ENCODE results near the gene UBE2A.

UBE2A gene

GRCh38 chrX:119574394-119575266, at the start of gene UBE2A:
UBE2A (plus strand) TSS chrX:119574563; CDS start chrX:119574712, 149 bp downstream.
- peak; percentile 77 to 79 for DNase-seq (ENCODE audit: low read depth in 2 of 2)

GRCh38 chrX:119529345-119530276, 44.8 kb upstream of the UBE2A start:
- DNase-seq (ENCODE audit: low read depth in 2 of 2), result no peak

GRCh38 chrX:119537487-119537886, 36.9 kb upstream of the UBE2A start:
- DNase-seq (ENCODE audit: low read depth in 2 of 2), result no peak

GRCh38 chrX:119539872-119540271, 34.5 kb upstream of the UBE2A start:
- DNase-seq (ENCODE audit: low read depth in 2 of 2), result no peak

GRCh38 chrX:119541188-119541587, 33.2 kb upstream of the UBE2A start:
- no peak for DNase-seq (ENCODE audit: low read depth in 2 of 2)

- no peak for DNase-seq (ENCODE audit: low read depth in 2 of 2)
These were observed 24.9 kb upstream of the UBE2A start for GRCh38 chrX:119549327-119550016.

GRCh38 chrX:119552508-119552907, 21.9 kb upstream of the UBE2A start:
- DNase-seq (ENCODE audit: low read depth in 2 of 2), result no peak

- DNase-seq (ENCODE audit: low read depth in 2 of 2), result peak; percentile 65 to 77
These were observed 9.2 kb upstream of the UBE2A start, which contains the start of gene STEEP1 for GRCh38 chrX:119565107-119565663. STEEP1 (minus strand) TSS chrX:119565409; CDS start chrX:119565355, 54 bp downstream.

- DNase-seq (ENCODE audit: low read depth in 2 of 2), result no peak
These were observed 4.0 kb upstream of the UBE2A start for GRCh38 chrX:119570351-119570835.

- no peak for DNase-seq (ENCODE audit: low read depth in 2 of 2)
These were observed 1.1 kb upstream of the UBE2A start for GRCh38 chrX:119573222-119573621.

- DNase-seq (ENCODE audit: low read depth in 2 of 2), result no peak
These were observed 446 bp upstream of the UBE2A start for GRCh38 chrX:119573840-119574393.

- DNase-seq (ENCODE audit: low read depth in 2 of 2), result no peak
These were observed 5.1 kb downstream of the UBE2A start for GRCh38 chrX:119579414-119579813.

GRCh38 chrX:119583431-119584059, 9.2 kb downstream of the UBE2A start:
- DNase-seq (ENCODE audit: low read depth in 2 of 2), result no peak

GRCh38 chrX:119589810-119590209, 15.4 kb downstream of the UBE2A start:
- DNase-seq (ENCODE audit: low read depth in 2 of 2), result no peak

GRCh38 chrX:119602701-119603255, 28.4 kb downstream of the UBE2A start:
- DNase-seq (ENCODE audit: low read depth in 2 of 2), result no peak

GRCh38 chrX:119604766-119605463, 30.6 kb downstream of the UBE2A start:
- no peak for DNase-seq (ENCODE audit: low read depth in 2 of 2)

- peak; percentile 16 to 24 for DNase-seq (ENCODE audit: low read depth in 2 of 2)
These were observed 31.3 kb downstream of the UBE2A start for GRCh38 chrX:119605464-119606279.

- DNase-seq (ENCODE audit: low read depth in 2 of 2), result peak; percentile 71 to 82
These were observed 32.1 kb downstream of the UBE2A start, which contains the start of gene NKRF for GRCh38 chrX:119606280-119607017. NKRF (minus strand) TSS chrX:119606424.
